Fibroblast of skin of back (primary cell): ENCODE measurements around the gene MCM9.
A peak's percentile ranks its signal among the peaks of the same experiment; 100 is the strongest.

Experiments
- DNase-seq: peaks from one replicate; pipeline ENCODE4 v3.0.0-alpha.2; 2013

The MCM9 gene

DNA sequence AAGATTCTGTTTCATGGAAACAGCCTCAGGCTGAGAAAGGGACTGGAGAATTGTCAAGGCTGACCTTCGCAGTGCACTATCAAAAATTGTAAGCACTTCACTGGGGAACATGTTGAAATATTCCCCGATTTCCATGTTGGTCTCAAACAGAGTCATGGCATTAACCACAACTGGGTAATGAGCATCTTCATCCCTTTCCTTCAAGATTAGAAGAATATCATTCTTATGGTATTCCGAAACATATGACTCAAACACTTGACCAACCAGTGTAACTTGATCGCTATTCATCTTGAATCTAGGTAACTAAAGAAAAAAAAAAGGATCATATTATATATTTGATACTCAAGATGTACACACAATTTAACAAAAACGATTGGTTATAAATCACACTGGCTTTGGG is 3.5 kb downstream of the MCM9 start:
- no peak for DNase-seq

DNA sequence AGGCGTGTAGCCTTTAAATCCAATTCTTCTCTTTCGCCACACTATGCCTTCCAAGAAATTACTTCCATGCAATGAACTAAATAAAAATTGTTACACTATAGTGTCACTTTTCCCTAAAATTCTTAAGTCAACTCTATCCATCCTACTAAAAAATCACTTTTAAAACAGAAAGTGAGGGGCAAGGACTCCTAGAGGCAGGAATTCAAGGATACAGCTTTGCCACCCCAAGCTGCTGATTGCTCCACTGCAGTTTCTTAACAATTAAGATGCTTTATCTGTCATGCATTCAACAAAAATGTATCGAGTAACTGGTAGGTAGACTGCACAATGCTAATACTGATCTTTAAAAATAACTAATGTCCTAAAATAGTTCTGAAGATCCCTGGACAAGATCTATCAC is 4.3 kb downstream of the MCM9 start:
- DNase-seq: no peak

DNA sequence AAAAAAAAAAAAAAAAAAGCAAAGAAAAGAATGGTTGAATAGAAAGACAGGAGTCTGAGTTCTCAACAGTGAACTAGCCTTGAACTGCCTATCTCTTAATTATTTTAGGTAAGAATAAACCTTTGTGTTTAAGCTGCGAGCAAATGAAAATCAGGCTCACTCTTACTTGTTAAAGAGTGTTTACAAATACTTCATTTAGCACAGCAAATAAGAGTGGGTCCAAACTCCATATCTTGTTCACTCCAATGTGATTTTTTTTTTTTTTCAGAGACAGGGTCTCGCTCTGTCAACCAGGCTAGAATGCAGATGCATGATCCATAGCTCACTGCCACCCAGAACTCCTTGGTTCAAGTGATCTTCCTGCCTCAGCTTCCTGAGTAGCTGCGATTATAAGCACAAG is 11.9 kb downstream of the MCM9 start:
- DNase-seq: no peak

DNA sequence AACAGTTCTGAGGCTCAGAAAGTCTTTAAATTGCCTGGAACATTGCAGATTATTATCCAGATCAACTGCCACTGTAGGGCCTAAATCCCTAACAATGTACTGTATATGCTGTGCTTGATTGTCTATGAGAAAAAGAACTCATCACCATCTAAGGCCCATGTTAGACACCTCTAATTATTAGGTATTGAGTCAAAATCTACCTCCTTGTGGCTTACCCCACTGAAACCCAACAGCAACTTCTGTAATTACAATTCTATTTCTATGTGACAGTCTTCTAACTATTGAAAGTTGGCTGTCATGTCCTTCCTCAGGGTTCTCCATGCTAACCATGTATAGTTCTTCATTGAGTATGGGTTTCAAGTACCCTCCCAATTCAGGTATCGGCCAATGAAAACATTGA is 13.9 kb downstream of the MCM9 start:
- DNase-seq: no peak

DNA sequence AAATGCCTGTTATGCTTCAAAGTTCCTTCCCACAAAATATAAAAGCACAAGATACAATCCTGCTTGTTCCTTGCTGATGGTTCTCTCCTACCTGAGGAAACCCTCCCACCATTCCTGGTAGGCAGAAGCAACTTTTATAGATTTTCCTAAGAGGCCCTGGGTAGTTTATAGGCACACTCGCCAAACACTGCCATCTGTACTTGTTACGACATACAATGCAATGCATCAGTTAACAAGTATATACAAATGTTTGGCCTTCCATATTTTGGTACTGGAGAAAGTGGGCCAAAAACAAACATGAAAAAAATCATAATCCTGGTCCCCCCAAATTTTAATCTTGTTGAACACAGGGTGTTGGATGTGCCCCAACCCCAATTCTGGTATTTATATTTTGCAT is 16.6 kb downstream of the MCM9 start:
- DNase-seq: no peak

DNA sequence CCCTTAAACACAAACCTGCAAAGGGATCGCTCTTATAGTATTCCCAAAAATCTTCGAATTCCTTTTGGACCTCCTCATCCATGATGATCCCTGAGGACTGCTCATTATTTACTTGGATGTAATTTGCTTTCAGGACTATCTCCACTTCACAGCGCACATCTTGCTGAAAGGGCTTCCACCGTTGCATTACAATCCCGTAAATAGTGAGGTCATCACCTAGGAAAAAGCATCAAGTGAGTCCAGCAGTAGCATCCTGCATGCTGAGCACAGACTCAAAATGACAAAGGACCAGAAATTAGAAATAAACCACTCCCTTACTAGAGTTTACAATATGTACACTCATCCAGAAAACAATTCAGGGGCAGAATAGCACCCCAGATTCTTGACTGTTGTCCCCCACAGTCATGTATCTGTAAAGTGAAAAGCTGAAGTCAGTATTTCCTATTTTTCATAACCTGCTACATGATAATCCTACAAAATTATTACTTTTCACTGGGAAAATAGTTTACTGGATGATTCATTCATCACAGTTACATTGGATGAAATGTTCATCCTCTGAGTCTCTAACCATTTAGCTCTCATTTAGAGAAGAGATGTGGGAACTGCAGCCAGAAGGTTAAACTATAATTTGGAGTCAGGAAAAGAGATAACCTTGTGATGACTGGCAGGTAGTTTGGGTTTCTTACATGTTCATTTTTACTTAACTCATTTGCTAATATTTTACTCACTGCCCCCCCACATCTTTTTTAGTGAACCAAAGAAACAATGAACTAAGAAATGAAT is 17.2 kb downstream of the MCM9 start:
- peak; percentile 3 for DNase-seq

DNA sequence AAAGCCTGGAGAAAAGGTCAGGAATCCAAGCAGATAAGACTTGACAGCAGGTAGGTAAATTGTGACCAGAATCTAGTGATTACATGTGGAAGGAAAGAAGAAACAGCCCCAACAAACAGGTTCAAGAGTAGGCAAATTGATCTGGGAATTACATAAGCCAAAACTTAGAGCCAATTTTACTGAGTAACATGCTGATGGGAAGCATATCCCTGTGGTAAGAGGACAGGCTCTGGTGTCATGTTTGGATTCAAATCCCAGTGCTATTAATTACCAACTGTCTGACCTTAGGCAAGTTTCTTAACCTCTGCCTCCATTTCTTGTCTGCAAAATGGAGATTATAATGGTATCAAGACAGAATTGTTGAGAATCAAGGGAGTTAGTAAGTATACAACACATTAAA is 20.4 kb downstream of the MCM9 start:
- no peak for DNase-seq

DNA sequence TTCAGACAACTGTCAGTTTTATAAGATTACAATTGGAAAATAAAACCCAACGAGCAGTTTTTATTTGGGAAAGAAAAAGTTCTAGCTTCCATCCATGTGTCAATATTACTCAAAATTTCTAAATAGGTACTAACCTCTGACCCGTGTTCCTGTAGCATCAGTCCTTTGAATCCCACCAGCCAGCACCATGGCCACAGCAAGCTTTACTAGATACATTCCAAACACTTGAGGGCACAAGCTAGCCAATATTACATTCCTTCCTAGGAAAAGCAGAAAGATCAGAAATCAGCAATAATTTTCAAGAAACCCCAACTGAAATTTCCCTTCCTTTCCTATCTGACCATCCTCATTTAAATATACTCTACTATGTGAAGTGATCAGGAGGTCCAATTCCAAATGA is 21.8 kb downstream of the MCM9 start:
- DNase-seq: no peak

DNA sequence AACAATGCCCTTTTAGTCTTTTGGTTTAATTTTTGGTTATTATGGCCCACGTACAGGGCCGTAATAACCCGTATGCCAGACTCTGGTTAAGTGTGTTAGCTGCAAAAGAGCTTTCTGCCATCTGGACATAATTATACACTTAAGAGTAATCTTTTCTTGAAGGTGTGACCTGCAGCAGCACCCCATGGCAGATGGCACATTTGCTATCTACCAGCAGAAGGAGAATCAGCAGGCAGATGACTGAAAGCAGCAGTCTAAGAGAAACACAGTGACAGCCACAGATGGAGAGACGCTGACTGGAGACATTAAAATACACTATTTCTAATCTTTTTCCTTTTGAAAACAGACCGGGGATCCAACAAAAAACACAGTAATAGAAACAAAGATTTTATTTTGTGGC is 22.3 kb downstream of the MCM9 start:
- no peak for DNase-seq

DNA sequence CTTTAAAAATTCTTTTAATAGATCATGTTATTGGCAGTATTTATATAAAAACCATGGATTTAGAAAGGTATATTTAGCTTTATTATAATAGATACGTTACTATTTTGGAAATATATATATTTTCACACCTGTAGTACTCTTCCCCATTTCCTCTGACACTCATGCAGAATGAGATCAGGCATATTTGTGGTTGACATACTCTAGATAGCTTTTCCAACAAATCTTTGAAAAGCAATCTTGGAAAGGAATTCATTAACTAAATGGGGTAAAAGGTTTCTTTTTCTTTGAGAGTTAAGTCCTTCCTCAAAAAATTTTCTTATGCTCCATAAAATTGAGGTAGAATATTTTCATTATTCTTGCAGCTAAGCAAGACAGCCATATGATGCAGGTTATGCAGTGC is 26.5 kb downstream of the MCM9 start:
- DNase-seq: peak; percentile 17

DNA sequence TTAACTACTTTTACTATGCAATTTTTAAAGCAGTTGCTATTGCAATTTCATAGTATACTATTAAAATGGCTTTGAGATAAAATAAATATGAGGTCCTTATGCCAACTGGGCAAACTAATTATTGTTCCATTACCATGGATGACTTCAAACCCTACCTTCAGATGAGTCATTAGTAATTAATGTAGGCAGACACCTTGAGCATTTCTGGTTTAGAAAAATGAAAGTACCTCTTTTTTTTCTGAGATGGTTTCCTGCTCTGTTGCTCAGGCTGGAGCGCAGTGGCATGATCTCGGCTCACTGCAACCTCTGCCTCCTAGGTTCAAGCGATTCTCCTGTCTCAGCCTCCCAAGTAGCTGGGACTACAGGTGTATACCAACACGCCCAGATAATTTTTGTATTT is 29.1 kb downstream of the MCM9 start:
- DNase-seq: no peak

DNA sequence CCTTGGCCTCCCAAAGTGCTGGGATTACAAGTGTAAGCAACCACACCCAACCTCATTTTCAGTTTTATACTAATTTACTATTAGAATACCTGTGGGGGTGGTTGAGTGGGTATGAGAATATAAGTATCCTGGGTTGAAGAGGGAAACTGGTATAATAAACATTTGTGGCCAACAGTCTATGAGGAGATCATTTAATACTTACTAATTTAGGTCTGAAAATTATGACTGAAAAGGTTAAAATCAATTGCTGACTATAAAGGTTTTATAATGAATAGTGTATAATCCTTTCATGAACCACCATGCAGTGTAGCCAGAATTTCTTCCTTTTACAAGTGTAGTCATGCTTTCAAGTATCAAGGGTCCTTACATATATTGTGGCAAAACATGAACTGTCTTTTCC is 29.9 kb downstream of the MCM9 start:
- no peak for DNase-seq

DNA sequence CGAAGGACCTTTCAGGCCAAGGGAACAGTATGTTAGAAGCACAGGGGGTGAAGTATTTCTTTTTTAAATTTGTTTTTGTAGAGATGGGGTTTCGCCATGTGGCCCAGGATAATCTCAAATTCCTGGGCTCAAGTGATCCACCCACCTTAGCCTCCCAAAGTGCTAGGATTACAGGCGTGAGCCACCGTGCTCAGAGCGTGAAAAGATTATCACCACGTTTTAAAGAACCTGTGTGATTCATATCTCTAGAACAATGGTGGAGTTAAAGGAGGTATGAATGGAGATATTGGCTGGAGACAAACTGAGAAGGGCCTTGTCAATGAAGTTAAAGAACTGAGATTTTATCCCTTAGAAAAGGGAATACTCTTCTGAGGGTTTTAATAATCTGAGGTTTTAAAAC is 31.3 kb downstream of the MCM9 start:
- DNase-seq: no peak

DNA sequence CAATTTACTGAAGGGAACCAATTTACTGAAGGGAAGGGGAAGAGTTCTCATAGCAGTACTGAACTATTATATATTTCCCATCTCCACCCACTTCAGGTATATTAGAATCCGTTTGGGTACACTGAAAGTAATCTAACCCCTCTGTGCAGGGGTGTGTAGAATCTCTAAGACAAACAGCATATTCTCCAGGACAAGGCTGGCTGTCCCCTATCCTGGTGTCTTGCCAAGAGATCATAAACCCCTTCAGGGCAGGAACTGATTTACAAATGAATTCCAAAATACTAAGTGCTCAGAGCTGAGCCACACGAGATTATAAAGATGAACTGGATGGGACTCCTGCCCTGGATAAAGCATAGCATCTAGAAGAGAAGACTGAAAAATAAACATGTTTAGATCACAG is 31.8 kb downstream of the MCM9 start:
- no peak for DNase-seq

DNA sequence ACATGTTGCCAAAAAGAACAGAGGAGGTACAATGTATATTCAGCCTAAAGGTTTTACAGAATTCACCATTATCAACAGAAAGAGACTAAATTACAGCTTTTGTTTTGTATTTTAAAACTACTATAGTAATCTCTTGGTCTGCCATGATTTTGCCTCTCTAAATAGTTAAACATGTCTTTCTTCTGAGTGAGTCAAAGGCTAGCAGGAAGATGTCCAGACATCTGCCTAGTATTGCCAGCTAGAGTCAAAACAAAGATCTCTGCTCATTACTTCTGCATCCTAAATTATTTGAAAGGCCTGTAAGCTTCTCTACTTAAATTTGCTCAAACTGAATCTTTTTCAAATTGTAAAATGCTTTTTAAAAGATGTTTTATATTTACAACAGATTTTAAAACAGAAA is 32.2 kb downstream of the MCM9 start:
- peak; percentile 49 for DNase-seq

DNA sequence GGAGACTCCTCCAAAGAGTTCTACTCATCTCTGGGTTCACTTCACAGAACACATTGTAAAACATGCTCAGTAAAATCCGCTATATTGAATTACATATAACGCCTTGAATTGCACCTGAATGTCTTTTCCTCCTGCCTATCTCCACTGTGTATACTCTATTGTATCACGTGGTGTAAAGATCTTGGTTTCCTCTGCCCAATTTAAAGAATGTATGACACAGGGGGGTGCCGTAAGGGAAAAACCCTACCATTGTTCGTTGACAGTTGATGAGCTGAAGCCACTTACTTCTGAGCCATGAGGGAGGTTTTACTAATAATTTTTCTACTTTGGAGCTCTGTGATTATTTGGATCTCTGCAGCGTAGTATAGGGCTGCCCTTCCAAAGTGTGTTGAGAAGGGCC is 35.0 kb downstream of the MCM9 start:
- no peak for DNase-seq

DNA sequence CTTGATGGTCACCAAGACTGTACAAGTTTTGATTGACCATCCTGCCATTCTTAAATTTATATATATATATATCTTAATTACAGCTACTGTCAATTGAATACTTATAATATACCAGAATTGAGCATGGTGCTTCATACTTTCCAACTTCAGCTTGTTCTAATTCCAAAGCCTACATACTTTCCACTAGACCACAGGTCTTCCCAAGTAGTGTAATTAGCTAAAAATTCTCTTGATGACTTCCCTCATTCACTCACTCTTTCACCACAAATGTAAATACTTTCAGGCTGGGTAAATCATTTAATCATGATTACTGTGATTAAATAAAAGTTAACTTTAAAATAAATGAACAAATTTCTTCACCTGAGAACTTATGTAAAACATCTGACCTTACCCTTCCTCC is 37.6 kb downstream of the MCM9 start:
- no peak for DNase-seq

DNA sequence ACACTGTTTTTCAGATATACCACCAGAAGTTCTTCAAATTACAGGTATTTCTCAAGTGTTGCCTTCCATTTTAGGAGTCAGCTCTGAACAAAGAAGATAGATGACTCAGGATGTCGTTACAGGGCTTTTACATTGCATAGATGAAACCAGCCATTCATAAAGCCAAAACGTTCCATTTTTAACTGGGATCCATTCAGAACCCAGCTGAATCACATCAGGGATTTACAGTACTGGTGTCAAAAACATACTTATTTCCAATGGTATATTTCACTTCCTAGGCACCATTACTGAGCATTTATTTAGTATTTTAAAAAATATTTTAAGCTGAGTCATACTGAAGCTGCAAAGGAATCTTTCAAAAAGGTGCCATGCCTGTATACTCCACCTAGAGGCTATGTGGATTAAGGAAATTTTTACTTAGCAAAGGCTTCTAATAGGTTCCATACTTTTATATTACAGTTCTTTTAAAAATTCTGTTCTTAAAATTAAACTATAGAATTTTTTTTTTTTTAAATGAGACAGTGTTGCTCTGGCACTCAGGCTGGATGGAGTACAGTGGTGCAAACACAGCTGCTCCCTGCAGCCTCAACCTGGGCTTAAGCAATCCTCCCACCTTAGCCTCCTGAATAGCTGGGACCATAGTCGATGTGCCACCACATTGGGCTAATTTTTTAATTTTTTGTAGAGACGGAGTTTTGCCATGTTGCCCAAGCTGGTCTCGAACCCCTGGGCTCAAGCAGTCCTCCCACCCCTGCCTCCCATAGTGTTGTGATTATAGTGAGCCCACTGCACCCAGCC is 38.4 kb downstream of the MCM9 start:
- DNase-seq: peak; percentile 58

DNA sequence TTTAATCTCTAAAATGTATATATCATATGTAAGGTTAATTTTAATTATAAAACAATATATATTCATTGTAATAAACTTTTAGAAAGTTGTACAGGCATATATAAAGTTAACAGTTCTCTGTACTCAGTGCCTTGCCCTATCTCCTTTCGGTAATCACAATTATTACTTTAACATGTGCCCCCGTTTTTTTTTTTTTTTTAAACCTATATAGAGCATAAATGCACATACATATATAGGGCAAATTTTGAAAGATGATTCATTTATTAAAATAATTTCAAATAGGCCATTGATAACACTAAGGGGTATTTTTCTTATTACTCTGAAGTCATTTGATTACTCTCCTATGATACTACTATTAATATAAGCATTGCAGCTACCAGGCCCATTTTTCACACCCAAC is 39.1 kb downstream of the MCM9 start:
- DNase-seq: no peak

DNA sequence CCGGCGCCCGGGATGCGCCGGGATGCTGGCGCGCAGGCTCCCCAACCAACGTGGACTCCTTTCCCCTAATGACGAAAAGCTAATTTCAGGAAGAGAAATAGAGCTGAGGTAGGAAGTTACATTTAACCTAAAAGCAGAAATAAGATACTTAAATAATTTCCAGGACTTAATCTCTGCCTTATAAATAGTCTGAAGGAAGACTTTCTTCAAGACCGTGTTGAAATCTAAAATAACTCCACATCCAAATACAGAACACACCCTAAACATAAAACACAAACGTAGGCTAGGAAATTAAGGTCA is 39.7 kb downstream of the MCM9 start:
- DNase-seq: no peak

DNA sequence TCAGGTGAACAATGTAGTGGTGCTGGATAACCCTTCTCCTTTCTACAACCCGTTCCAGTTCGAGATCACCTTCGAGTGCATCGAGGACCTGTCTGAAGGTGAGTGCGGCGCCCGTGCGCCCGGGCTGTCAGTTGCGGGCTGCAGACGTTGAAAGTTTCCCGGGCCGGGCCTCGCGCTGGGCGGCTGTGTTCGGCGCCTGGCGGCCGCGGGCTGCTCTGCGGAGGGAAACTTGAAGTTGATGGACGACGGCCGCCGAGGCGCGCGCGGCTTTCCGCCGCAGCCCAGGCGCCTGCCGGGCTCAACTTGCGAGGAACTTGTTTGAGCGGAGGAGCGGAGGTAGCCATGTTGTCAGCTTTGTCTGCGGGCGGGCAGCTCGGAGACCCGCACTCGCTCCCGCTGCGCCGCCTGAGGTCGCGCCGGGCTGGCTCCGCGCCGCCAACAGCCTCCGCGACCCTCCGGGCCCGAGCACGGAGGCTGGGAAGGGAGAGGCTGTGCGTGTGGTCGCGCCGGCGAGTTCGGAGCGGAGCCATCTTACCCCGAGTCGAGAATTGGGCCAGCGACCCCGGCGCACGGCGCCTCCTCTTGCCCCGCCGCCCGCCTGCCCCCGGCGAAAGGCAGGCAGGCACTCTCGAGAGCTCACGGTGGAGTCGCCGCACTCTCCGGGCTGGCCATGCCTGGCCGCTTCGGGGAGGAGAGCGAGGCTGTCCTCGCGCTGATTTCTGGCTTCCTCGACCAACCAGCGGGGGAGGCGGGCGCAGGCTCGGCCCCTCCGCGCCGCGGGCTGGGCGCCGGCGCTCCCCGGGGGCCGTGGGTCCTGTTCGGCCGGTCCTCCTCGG is 40.3 kb downstream of the MCM9 start:
- peak; percentile 72 for DNase-seq

DNA sequence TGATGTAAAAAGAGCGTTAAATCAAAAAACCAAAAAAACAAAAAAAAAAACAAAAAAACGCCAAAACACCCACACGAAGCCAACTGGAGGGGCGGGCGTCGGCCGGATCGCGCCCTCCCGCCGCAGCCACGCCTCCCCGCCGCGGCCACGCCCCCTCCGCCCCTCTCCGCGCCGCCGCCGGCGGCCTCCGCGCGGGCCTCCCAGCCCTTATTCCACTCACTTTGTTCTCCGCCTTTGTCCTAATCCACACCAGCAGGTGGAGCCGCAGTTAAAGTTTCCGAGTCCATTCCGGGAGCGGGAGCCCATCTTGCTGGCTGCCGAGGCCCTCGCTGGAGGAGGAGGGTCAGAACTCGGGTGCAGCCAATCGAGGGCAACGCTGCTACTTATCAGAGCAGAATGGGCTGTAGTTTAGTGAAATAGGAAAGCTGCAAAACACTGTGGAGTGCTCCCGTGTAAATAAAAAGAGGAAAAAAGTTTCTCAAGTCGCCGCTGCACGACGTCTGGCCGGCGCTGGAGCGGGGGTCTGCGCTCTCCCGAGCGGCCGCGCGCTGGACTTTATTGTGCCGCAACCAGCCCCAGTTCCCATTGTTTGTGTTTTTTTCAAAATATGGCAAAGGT is 41.0 kb downstream of the MCM9 start, which contains the start of gene ASF1A:
Gene ASF1A, plus strand, starts transcription at position 346 of the 618 bp plus-strand sequence. Its CDS starts 262 bp downstream, at position 608.
- peak; percentile 99 for DNase-seq
